Right lung (tissue), 10 donors: Measurements from ENCODE around the gene PDGFB. TPM values are rescaled to one million over a fixed set of nuclear protein-coding genes. Genes with fewer than 3 reads are reported as not detected.

Experiments used
- DNase-seq, 2 donors: peaks; one replicate each; pipeline ENCODE4 v3.0.0-alpha.2; 2013
- long read RNA-seq, 8 donors: transcript quantifications; one replicate each; lab custom pipeline, GENCODE V29; 2026
- polyA plus RNA-seq, 5 donors: library from polyadenylated mRNA; unstranded; fragments of 120-200 nt; gene quantifications; one replicate each; pipeline versions ENCODE4 v1.2.1 to v1.2.3, GENCODE V29; 2013; ENCODE audit warnings: inconsistent platforms in 1 of 5, low replicate concordance in 1 of 5; ENCODE audit not compliant: insufficient read length in 5 of 5, insufficient read depth in 1 of 5

PDGFB gene
- 10 to 100 TPM; 16.6 to 29.0 (median 19.7) TPM for polyA plus RNA-seq
- long read RNA-seq, donor 1, transcript PDGFB-201 (7 exons, 3,497 nt): major isoform, 14 of 14 reads
- long read RNA-seq, donor 1, partial matches to known transcripts: 0 of 14 reads
- long read RNA-seq, donor 1, other reads (novel, unspliced or antisense): 0 of 14 reads
- long read RNA-seq, donor 2, partial matches to known transcripts: 0 of 3 reads
- long read RNA-seq, donor 2, other reads (novel, unspliced or antisense): 0 of 3 reads
- long read RNA-seq, donor 3, partial matches to known transcripts: 5 of 7 reads
- long read RNA-seq, donor 3, other reads (novel, unspliced or antisense): 0 of 7 reads
- long read RNA-seq, donor 4, transcript PDGFB-201 (7 exons, 3,497 nt): major isoform, 11 of 11 reads
- long read RNA-seq, donor 4, partial matches to known transcripts: 0 of 11 reads
- long read RNA-seq, donor 4, other reads (novel, unspliced or antisense): 0 of 11 reads
- long read RNA-seq, donor 5, transcript PDGFB-201 (7 exons, 3,497 nt): major isoform, 8 of 22 reads
- long read RNA-seq, donor 5, partial matches to known transcripts: 14 of 22 reads
- long read RNA-seq, donor 5, other reads (novel, unspliced or antisense): 0 of 22 reads
- long read RNA-seq, donor 6, transcript PDGFB-201 (7 exons, 3,497 nt): major isoform, 15 of 15 reads
- long read RNA-seq, donor 6, partial matches to known transcripts: 0 of 15 reads
- long read RNA-seq, donor 6, other reads (novel, unspliced or antisense): 0 of 15 reads
- long read RNA-seq, donor 7, partial matches to known transcripts: 0 of 3 reads
- long read RNA-seq, donor 7, other reads (novel, unspliced or antisense): 0 of 3 reads
- long read RNA-seq, donor 8, partial matches to known transcripts: 0 of 3 reads
- long read RNA-seq, donor 8, other reads (novel, unspliced or antisense): 0 of 3 reads

DNA sequence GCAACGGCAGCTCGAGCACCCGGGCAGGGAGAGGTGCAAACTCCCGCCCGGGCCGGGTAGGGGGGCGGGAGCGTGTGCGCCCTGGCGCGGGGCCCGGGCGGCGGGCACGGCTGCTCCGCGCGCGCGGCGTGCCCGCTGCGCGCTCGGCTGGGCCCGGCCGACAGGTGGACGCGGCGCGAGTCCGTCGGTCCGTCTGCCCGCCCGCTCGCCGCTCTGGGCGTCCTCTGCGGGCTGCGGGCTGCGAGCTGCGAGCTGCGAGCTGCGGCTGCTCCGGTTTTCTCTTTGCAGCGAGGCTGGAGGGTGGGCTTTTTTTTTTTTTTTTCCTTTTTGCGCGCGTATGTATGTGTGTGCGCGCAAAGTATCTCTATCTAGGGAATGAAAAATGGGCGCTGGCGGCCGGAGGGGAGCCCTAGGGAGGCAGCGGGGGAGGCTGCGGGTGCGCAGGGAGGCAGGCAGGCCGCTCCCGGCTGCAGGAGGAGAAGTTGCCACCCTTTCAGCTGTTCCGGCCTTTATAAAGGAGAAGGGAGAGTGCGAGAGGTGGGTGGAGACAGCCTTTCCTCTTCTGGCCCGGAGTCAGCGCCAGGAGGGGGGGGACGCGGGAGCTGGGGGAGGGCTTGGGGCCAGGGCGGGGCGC lies at the start of gene PDGFB:
TSS of gene PDGFB (minus strand) at position 487 of the 634 bp plus-strand sequence. CDS start 1,019 bp downstream, outside the sequence.
- DNase-seq: no peak

GRCh38 chr22:39293766-39294368 lies 49.1 kb upstream of the PDGFB start:
- DNase-seq: no peak

DNA sequence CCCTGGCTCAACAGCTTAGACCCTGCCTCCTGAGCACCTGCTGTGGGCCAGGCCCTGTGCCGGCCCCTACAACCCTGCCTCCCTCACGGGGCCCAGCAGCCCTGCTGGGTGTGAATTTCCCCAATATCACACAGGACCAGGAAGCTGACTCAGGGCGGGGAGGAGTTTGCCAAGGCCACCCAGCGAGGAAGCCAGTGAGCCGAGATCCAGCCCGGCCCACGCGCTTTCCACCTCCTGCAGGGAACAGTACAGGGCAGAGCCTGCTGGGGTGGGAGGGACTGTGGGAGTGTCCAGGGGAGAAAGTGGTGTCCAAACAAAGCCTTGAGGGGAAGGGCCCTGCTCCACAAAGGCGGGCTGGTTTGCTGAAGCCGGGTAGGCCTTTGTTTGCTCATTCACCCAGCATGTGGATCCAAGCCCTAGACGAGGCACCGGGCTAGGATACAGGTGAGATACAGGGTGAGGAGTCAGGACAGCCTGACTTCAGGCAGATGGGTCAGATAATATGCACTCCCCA lies 47.8 kb upstream of the PDGFB start:
- no peak for DNase-seq

- DNase-seq: no peak
Observed at GRCh38 chr22:39292031-39292462, 47.3 kb upstream of the PDGFB start.

- DNase-seq: no peak
Observed at GRCh38 chr22:39291523-39291922, 46.7 kb upstream of the PDGFB start.

DNA sequence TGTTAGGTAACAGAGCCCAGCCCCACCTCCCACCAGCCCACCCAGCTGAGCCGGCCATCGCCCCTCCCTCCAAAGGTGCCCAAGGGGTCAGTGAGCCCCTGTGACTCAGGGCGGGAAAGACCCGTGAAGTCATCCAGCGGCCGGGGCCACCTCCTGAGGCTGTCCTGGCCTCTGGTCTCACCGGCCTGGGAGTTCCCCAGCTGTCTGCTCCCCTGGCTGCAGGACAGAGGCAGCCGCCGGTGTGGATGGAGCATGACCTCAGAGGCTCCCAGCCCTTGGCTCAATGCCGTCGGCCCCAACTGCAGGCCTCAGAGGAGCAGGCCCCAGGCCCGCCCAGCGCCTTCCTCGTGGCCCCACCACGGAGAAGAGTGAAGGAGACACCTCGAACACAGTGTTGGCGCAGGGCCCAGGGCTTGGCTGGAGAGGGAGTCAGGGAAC lies 46.0 kb upstream of the PDGFB start:
- DNase-seq: no peak

GRCh38 chr22:39289975-39290720 lies 45.4 kb upstream of the PDGFB start:
- no peak for DNase-seq

DNA sequence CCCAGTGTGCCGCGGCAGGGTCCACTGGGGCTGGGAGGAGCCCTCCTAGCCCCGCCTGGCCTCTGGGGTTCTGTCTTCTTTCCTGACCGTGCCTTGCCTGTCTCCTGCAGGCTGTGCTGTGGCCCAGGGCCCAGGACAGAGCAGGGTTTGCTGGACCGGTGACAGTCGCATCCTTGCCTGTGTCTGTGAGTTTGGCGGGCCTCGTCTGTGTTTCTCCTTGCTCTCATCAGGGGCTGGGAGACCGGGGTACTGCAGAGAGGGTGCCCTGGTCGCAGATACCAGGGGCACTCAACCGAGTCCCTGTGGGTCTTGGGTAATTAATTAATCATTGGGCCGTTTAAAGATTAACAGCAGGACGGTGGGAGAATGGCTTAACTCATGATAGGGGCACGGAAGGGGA lies 44.8 kb upstream of the PDGFB start:
- DNase-seq: no peak

GRCh38 chr22:39288135-39288898 lies 43.5 kb upstream of the PDGFB start:
- DNase-seq: no peak

DNA sequence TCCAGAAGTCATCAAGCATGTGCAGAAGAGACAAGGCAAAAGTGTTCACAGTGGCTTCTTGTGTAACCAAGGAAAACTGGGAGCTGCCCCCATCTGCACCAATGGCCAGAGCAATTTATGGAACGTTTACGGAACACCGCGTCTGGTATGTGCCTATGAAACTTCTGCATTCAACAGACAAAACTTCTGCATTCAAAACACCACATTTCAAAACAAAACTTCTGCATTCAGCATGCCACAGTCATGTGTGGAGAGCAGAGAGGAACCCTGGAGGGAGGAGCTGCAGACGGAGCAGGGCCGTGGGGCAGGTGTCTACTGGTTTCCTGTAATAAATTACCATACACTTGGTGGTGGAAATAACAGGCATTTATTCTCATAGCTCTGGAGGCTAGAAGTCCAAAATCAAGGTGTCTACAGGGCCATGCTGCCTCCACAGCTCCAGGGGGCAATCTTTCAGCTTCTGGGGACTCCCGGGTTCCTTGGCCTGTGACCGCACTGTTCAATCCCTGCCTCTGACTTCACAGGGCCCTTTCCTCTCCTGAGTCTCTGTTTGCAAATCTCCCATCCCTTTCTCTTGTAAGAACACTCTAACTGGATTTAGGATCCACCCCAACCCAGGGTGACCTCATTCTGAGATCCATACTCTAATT lies 42.4 kb upstream of the PDGFB start:
- DNase-seq: no peak

- DNase-seq: no peak
Observed at GRCh38 chr22:39284983-39285382, 40.2 kb upstream of the PDGFB start.

- no peak for DNase-seq
Observed at GRCh38 chr22:39284142-39284980, 39.6 kb upstream of the PDGFB start.

DNA sequence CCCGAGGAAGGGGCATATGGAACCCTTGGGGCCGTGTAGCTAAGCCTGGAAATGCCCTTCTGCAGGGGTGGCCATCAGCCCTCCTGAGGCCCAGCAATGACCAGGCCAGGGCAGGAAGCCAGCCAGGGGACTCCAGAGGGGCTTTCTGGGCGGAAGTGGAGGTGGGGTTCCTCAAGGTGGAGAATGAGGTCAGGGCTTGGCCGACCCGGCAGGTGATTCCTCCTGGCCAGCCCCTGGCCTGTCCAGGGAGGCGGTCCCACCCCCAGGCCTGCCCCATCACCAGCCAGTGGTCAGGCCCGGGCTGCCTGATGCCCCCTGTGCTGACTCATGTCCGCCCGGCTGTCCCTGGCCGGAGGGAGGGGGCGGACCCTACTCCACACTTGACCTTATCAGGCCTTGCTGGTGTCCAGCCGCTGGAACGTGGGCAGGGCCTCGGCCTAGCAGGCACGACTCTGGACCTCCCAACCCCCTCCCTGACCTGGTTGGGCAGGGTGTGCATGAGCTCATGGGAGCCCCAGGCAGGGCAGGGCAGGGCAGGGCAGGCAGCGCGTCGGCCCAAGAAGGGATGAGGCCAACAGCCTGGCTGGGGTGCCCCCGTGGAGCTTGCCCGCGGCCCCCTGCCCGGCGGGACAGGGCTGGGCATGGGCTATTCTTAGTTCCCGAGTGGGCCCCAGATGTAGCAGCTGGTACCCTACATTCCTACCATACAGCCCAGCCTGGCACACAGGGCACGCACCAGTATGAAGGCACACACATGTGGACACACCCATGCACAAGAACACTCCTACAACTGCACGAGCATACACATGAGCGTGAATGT lies 38.8 kb upstream of the PDGFB start:
- no peak for DNase-seq

GRCh38 chr22:39282645-39283321 lies 38.0 kb upstream of the PDGFB start:
- DNase-seq: no peak

GRCh38 chr22:39281126-39281525 lies 36.3 kb upstream of the PDGFB start:
- no peak for DNase-seq

DNA sequence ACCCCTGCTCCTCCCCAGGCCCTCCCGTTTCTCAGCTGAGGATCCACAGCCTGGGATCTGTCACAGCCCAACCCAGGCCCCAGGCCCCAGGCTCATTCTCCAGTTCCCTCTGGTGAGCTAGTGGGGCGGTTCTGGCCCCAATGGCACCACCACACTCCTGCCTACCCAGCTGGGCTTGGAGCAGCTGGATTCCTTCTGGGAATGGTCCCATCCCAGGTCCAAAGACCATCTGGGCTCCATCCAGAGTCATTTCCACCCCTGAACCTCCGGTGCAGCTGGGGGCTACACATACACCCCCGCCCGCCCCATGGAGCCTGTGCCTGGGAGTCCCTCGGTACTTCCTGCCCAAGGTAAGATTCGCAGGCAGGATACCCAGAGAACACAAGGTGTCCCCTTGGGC lies 35.5 kb upstream of the PDGFB start:
- no peak for DNase-seq
